Neuronal stem cell (in vitro differentiated cells): ENCODE results near the gene RAD51AP1.

Experiments used
- DNase-seq: peaks from one replicate; pipeline ENCODE4 v3.0.0-alpha.2; 2013; ENCODE audit warnings: low spot score
- H2AFZ ChIP-seq: one replicate; pipeline ENCODE4 v1.6.1; 2013; ENCODE audit warnings: mild to moderate bottlenecking, low read length, inconsistent platforms
- H2AK5ac ChIP-seq: 2 replicates; pipeline ENCODE4 v1.6.1; 2013; ENCODE audit warnings: low read depth, mild to moderate bottlenecking, inconsistent platforms, low read length, moderate library complexity, mixed read lengths
- H2BK120ac ChIP-seq: 2 replicates; pipeline ENCODE4 v1.6.1; 2013; ENCODE audit warnings: low read depth, mild to moderate bottlenecking, inconsistent platforms, low read length, moderate library complexity, mixed read lengths
- H2BK12ac ChIP-seq: one replicate; pipeline ENCODE4 v1.6.1; 2013; ENCODE audit warnings: low read length, inconsistent platforms
- H2BK15ac ChIP-seq: 2 replicates; pipeline ENCODE4 v1.6.1; 2013; ENCODE audit warnings: mild to moderate bottlenecking, low read length, inconsistent platforms, mixed read lengths
- H2BK5ac ChIP-seq: one replicate; pipeline ENCODE4 v1.6.1; 2013; ENCODE audit warnings: inconsistent platforms, mild to moderate bottlenecking, low read length, moderate library complexity
- H3K14ac ChIP-seq: one replicate; pipeline ENCODE4 v1.6.1; 2013; ENCODE audit warnings: low read length, inconsistent platforms
- H3K18ac ChIP-seq: 2 replicates; pipeline ENCODE4 v1.6.1; 2013; ENCODE audit warnings: low read length, inconsistent platforms
- H3K23ac ChIP-seq: 2 replicates; pipeline ENCODE4 v1.6.1; 2013; ENCODE audit warnings: low read depth, mild to moderate bottlenecking, mixed read lengths, low read length, inconsistent platforms; ENCODE audit not compliant: poor library complexity
- H3K27ac ChIP-seq: replicated peaks from 3 replicates; pipeline ENCODE4 v1.5.1; 2013; ENCODE audit warnings: low read length, inconsistent platforms
- H3K27me3 ChIP-seq, 3 experiments: 2 replicates each; pipeline ENCODE4 v1.6.1; 2013; ENCODE audit warnings: low read length in 3 of 3, mild to moderate bottlenecking in 2 of 3, inconsistent platforms in 1 of 3, low read depth in 1 of 3, mixed read lengths in 1 of 3, moderate library complexity in 1 of 3; ENCODE audit not compliant: control insufficient read depth in 3 of 3, insufficient read depth in 3 of 3
- H3K36me3 ChIP-seq, 2 donors: replicated peaks in 1 of 2; 2 replicates each; pipeline ENCODE4 v1.6.1; 2013; ENCODE audit warnings: low read length in 2 of 2; ENCODE audit not compliant: control insufficient read depth in 2 of 2, insufficient read depth in 2 of 2
- H3K4ac ChIP-seq: 2 replicates; pipeline ENCODE4 v1.6.1; 2013; ENCODE audit warnings: inconsistent platforms, mild to moderate bottlenecking, low read length, moderate library complexity
- H3K4me1 ChIP-seq, 2 donors: 1 replicate in 1 of 2; 2 replicates in 1 of 2; pipeline ENCODE4 v1.6.1; 2013; ENCODE audit warnings: low read length in 2 of 2, low read depth in 1 of 2; ENCODE audit not compliant: control insufficient read depth in 2 of 2, insufficient read depth in 1 of 2
- H3K4me2 ChIP-seq: one replicate; pipeline ENCODE4 v1.6.1; 2013; ENCODE audit warnings: mild to moderate bottlenecking, low read length, inconsistent platforms; ENCODE audit not compliant: insufficient read depth, poor library complexity, severe bottlenecking
- H3K4me3 ChIP-seq, 2 donors: 2 replicates each; pipeline ENCODE4 v1.5.1; 2013; ENCODE audit warnings: low read length in 2 of 2, mild to moderate bottlenecking in 2 of 2, inconsistent platforms in 1 of 2, moderate library complexity in 1 of 2
- H3K79me1 ChIP-seq: one replicate; pipeline ENCODE4 v1.6.1; 2013; ENCODE audit warnings: low read depth, mild to moderate bottlenecking, inconsistent platforms, low read length, moderate library complexity
- H3K9ac ChIP-seq: one replicate; pipeline ENCODE4 v1.6.1; 2013; ENCODE audit warnings: mild to moderate bottlenecking, low read depth, low read length, inconsistent platforms; ENCODE audit not compliant: poor library complexity
- H3K9me3 ChIP-seq, 2 donors: replicated peaks in 1 of 2; 2 replicates each; pipeline versions ENCODE3 to v1.6.1; 2013; ENCODE audit warnings: low read length in 2 of 2, mild to moderate bottlenecking in 2 of 2, inconsistent platforms in 1 of 2, low read depth in 1 of 2, mixed read lengths in 1 of 2, moderate library complexity in 1 of 2; ENCODE audit not compliant: control insufficient read depth in 2 of 2, insufficient read depth in 1 of 2
- H4K8ac ChIP-seq: one replicate; pipeline ENCODE4 v1.6.1; 2013; ENCODE audit warnings: low read depth, mild to moderate bottlenecking, inconsistent platforms, low read length, moderate library complexity
- H4K91ac ChIP-seq: one replicate; pipeline ENCODE4 v1.6.1; 2013; ENCODE audit warnings: low read length, low read depth, mild to moderate bottlenecking, inconsistent platforms; ENCODE audit not compliant: poor library complexity
- WGBS, 2 donors: extraction: QIAGEN DNeasy Blood & Tissue Kit; methylation state at CpG; one replicate each; pipeline ENCODE4 v1.1.7; 2013; ENCODE audit warnings: missing lambda C conversion rate in 2 of 2, mixed read lengths in 1 of 2; ENCODE audit not compliant: insufficient read length in 2 of 2, insufficient replicate concordance in 1 of 2; ENCODE audit errors: extremely low coverage in 2 of 2; 5-methylcytosine and 5-hydroxymethylcytosine counted together

RAD51AP1 gene

GRCh38 chr12:4555804-4556203, 17.1 kb downstream of the RAD51AP1 start:
- H3K23ac ChIP-seq: no peak overlapping the region
- no peak overlapping the region for H3K18ac ChIP-seq
- no peak for DNase-seq
- H3K27ac ChIP-seq: no peak overlapping the region
- H3K4me2 ChIP-seq: no peak overlapping the region
- H2AFZ ChIP-seq: no peak overlapping the region
- H3K79me1 ChIP-seq: peaks cover 1% of the 10 kb centered on the region
- no peak overlapping the region for H3K9ac ChIP-seq
- peaks cover 16 to 99% of the 10 kb centered on the region in 2 donors for H3K36me3 ChIP-seq
- H3K27me3 ChIP-seq: no peaks in the 10 kb centered on the region
- no peak overlapping the region for H2BK120ac ChIP-seq
- no peak overlapping the region for H4K8ac ChIP-seq
- no peaks in the 10 kb centered on the region for H3K9me3 ChIP-seq
- no peak overlapping the region for H4K91ac ChIP-seq
- H3K14ac ChIP-seq: no peak overlapping the region
- H2BK15ac ChIP-seq: no peak overlapping the region
- no peaks in the 10 kb centered on the region for H3K4me1 ChIP-seq
- no peak overlapping the region for H2AK5ac ChIP-seq
- no peak overlapping the region for H2BK5ac ChIP-seq
- no peak overlapping the region for H2BK12ac ChIP-seq
- H3K4me3 ChIP-seq: no peak overlapping the region
- no CpG with 5 or more reads among the region's 2 CpGs for WGBS, 2 donors
- no peak overlapping the region for H3K4ac ChIP-seq

- no peaks in the 10 kb centered on the region for H3K79me1 ChIP-seq
- no peak overlapping the region for H2BK5ac ChIP-seq
- no peak overlapping the region for H3K4ac ChIP-seq
- no peak overlapping the region for H2AFZ ChIP-seq
- H3K14ac ChIP-seq: no peak overlapping the region
- H2AK5ac ChIP-seq: no peak overlapping the region
- H4K8ac ChIP-seq: no peak overlapping the region
- H3K27me3 ChIP-seq: no peaks in the 10 kb centered on the region
- H2BK120ac ChIP-seq: no peak overlapping the region
- H3K27ac ChIP-seq: no peak overlapping the region
- H3K9me3 ChIP-seq: no peaks in the 10 kb centered on the region
- no peak overlapping the region for H3K4me2 ChIP-seq
- WGBS, 2 donors: no CpG with 5 or more reads among the region's 2 CpGs
- H3K36me3 ChIP-seq: peaks cover 13 to 93% of the 10 kb centered on the region in 2 donors
- H2BK15ac ChIP-seq: no peak overlapping the region
- H2BK12ac ChIP-seq: no peak overlapping the region
- no peak overlapping the region for H3K18ac ChIP-seq
- H3K9ac ChIP-seq: no peak overlapping the region
- no peak overlapping the region for H4K91ac ChIP-seq
- H3K23ac ChIP-seq: no peak overlapping the region
- H3K4me1 ChIP-seq: peaks cover 0 to 3% of the 10 kb centered on the region in 2 donors
- H3K4me3 ChIP-seq: no peak overlapping the region
- DNase-seq: no peak
Measured at GRCh38 chr12:4556735-4557530, 18.2 kb downstream of the RAD51AP1 start.

- no peak overlapping the region for H3K4me2 ChIP-seq
- H4K91ac ChIP-seq: no peak overlapping the region
- H3K36me3 ChIP-seq: peaks cover 13 to 89% of the 10 kb centered on the region in 2 donors
- no peak overlapping the region for H2BK120ac ChIP-seq
- peaks cover 5 to 7% of the 10 kb centered on the region in 2 donors for H3K4me1 ChIP-seq
- no peaks in the 10 kb centered on the region for H3K79me1 ChIP-seq
- no peak overlapping the region for H3K27ac ChIP-seq
- WGBS, 2 donors: no CpG with 5 or more reads among the region's 5 CpGs
- no peak for DNase-seq
- H2BK5ac ChIP-seq: no peak overlapping the region
- no peak overlapping the region for H2BK15ac ChIP-seq
- H2AK5ac ChIP-seq: no peak overlapping the region
- no peak overlapping the region for H3K9ac ChIP-seq
- no peak overlapping the region for H3K4ac ChIP-seq
- H2AFZ ChIP-seq: no peak overlapping the region
- H3K18ac ChIP-seq: no peak overlapping the region
- no peak overlapping the region for H3K14ac ChIP-seq
- no peak overlapping the region for H3K23ac ChIP-seq
- H3K27me3 ChIP-seq: no peaks in the 10 kb centered on the region
- no peak overlapping the region for H4K8ac ChIP-seq
- no peak overlapping the region for H3K4me3 ChIP-seq
- no peak overlapping the region for H2BK12ac ChIP-seq
- peaks cover 0 to 3% of the 10 kb centered on the region in 2 donors for H3K9me3 ChIP-seq
Measured at GRCh38 chr12:4557586-4557985, 18.9 kb downstream of the RAD51AP1 start.

GRCh38 chr12:4558171-4558570, 19.5 kb downstream of the RAD51AP1 start:
- H3K4me2 ChIP-seq: no peak overlapping the region
- no peak overlapping the region for H4K91ac ChIP-seq
- no CpG with 5 or more reads among the region's 2 CpGs for WGBS, 2 donors
- H3K4me3 ChIP-seq: no peak overlapping the region
- no peak overlapping the region for H3K23ac ChIP-seq
- H3K4ac ChIP-seq: no peak overlapping the region
- no peak overlapping the region for H2BK120ac ChIP-seq
- H3K18ac ChIP-seq: no peak overlapping the region
- H2BK15ac ChIP-seq: no peak overlapping the region
- peaks cover 13 to 86% of the 10 kb centered on the region in 2 donors for H3K36me3 ChIP-seq
- H2AK5ac ChIP-seq: no peak overlapping the region
- H2BK5ac ChIP-seq: no peak overlapping the region
- no peak overlapping the region for H2BK12ac ChIP-seq
- H3K9ac ChIP-seq: no peak overlapping the region
- DNase-seq: no peak
- peaks cover 6 to 8% of the 10 kb centered on the region in 2 donors for H3K4me1 ChIP-seq
- no peak overlapping the region for H3K14ac ChIP-seq
- no peak overlapping the region for H4K8ac ChIP-seq
- no peak overlapping the region for H3K27ac ChIP-seq
- H3K9me3 ChIP-seq: peaks cover 0 to 8% of the 10 kb centered on the region in 2 donors
- H3K27me3 ChIP-seq: peaks cover 0 to 2% (median 0%) of the 10 kb centered on the region in 3 experiments
- no peak overlapping the region for H2AFZ ChIP-seq
- H3K79me1 ChIP-seq: no peaks in the 10 kb centered on the region
